DOHH2 (cell line): Measurements from ENCODE around the gene NIPBL.

Experiments used
- H3F3A ChIP-seq: fragments of 200-600 bp; sonication (generic), shearing (Covaris generic); 2 replicates; pipeline ENCODE4 v1.6.0; 2016; ENCODE audit warnings: antibody characterized with exemption, mild to moderate bottlenecking; ENCODE audit not compliant: control insufficient read depth, insufficient read depth
- H3K27ac ChIP-seq: fragments of 200-600 bp; sonication (generic); 2 replicates; pipeline ENCODE4 v1.5.1; 2014; ENCODE audit warnings: low read depth, mild to moderate bottlenecking, low read length, moderate library complexity
- H3K27me3 ChIP-seq: fragments of 200-600 bp; sonication (generic); 2 replicates; pipeline ENCODE4 v1.6.1; 2014; ENCODE audit warnings: mild to moderate bottlenecking, low read length, mixed read lengths; ENCODE audit not compliant: control insufficient read depth
- H3K36me3 ChIP-seq: fragments of 200-600 bp; sonication (generic); 2 replicates; pipeline ENCODE4 v1.6.1; 2014; ENCODE audit warnings: mild to moderate bottlenecking, low read length, moderate library complexity, mixed read lengths; ENCODE audit not compliant: control insufficient read depth
- H3K4me1 ChIP-seq: fragments of 200-600 bp; sonication (generic); 2 replicates; pipeline ENCODE4 v1.6.1; 2014; ENCODE audit warnings: mild to moderate bottlenecking, low read length, mixed read lengths; ENCODE audit not compliant: control insufficient read depth
- H3K4me2 ChIP-seq: fragments of 200-600 bp; sonication (generic); 2 replicates; pipeline ENCODE4 v1.6.0; 2014; ENCODE audit warnings: mild to moderate bottlenecking, low read length, moderate library complexity
- H3K4me3 ChIP-seq: fragments of 200-600 bp; sonication (generic); 2 replicates; pipeline ENCODE4 v1.5.1; 2014; ENCODE audit warnings: mild to moderate bottlenecking, low read length, mixed read lengths
- H3K79me2 ChIP-seq: fragments of 200-600 bp; sonication (generic); 2 replicates; pipeline ENCODE4 v1.6.1; 2014; ENCODE audit warnings: mild to moderate bottlenecking, low read length, mixed read lengths; ENCODE audit not compliant: control insufficient read depth
- H3K9me2 ChIP-seq: fragments of 200-600 bp; sonication (generic); replicated peaks from 2 replicates; pipeline ENCODE4 v1.6.1; 2014; ENCODE audit warnings: mild to moderate bottlenecking, low read length, mixed read lengths; ENCODE audit not compliant: control insufficient read depth
- H3K9me3 ChIP-seq: fragments of 200-600 bp; sonication (generic); 2 replicates; pipeline ENCODE4 v1.6.1; 2014; ENCODE audit warnings: antibody characterized with exemption, low read length, mixed read lengths; ENCODE audit not compliant: control insufficient read depth, insufficient read depth
- H4K20me1 ChIP-seq: fragments of 200-600 bp; sonication (generic); 2 replicates; pipeline ENCODE4 v1.6.0; 2014; ENCODE audit warnings: low read depth, mild to moderate bottlenecking, antibody characterized with exemption, low read length, moderate library complexity; ENCODE audit not compliant: control insufficient read depth, insufficient read depth
- CTCF ChIP-seq: fragments of 200-600 bp; sonication (generic); IDR thresholded peaks from one replicate; pipeline ENCODE4 v1.5.1; 2014; ENCODE audit warnings: antibody characterized with exemption, mild to moderate bottlenecking, low read depth, low read length; ENCODE audit not compliant: poor library complexity, severe bottlenecking
- EZH2phosphoT487 ChIP-seq: fragments of 200-600 bp; sonication (generic); IDR thresholded peaks from 2 replicates; pipeline ENCODE4 v1.6.1; 2017; ENCODE audit warnings: borderline replicate concordance, mild to moderate bottlenecking, antibody characterized with exemption, low read length, moderate library complexity, mixed read lengths

NIPBL gene

GRCh38 chr5:36932056-36932455, 55.5 kb downstream of the NIPBL start:
- H4K20me1 ChIP-seq: no peaks in the 10 kb centered on the region
- H3K4me1 ChIP-seq: peaks cover 11% of the 10 kb centered on the region

GRCh38 chr5:36932699-36933098, 56.1 kb downstream of the NIPBL start:
- H3K4me1 ChIP-seq: peaks cover 11% of the 10 kb centered on the region
- no peak for TF ChIP-seq CTCF
- TF ChIP-seq EZH2phosphoT487: no peak
- H3K27me3 ChIP-seq: no peaks in the 10 kb centered on the region
- H3K79me2 ChIP-seq: peaks cover 100% of the 10 kb centered on the region
- no peak overlapping the region for H3K27ac ChIP-seq
- H4K20me1 ChIP-seq: no peaks in the 10 kb centered on the region
- H3K36me3 ChIP-seq: no peaks in the 10 kb centered on the region
- no peaks in the 10 kb centered on the region for H3K9me3 ChIP-seq
- H3K9me2 ChIP-seq: no peaks in the 10 kb centered on the region
- H3F3A ChIP-seq: no peaks in the 10 kb centered on the region
- no peak overlapping the region for H3K4me3 ChIP-seq
- no peak overlapping the region for H3K4me2 ChIP-seq

More at GRCh38 chr5:36932056-36932455, 55.5 kb downstream of the NIPBL start:
- Histone ChIP-seq H3K27me3 (no peaks in the 10 kb centered on the region), H3K4me2 (no peak overlapping the region), H3K79me2 (peaks cover 100% of the 10 kb centered on the region), H3K36me3 (no peaks in the 10 kb centered on the region), H3F3A (no peaks in the 10 kb centered on the region), H3K4me3 (no peak overlapping the region), H3K9me3 (no peaks in the 10 kb centered on the region), H3K27ac (no peak overlapping the region), H3K9me2 (no peaks in the 10 kb centered on the region)
- TF ChIP-seq CTCF (no peak), EZH2phosphoT487 (no peak)

GRCh38 chr5:36934740-36935356, 58.3 kb downstream of the NIPBL start:
- Histone ChIP-seq H3K27me3 (no peaks in the 10 kb centered on the region), H4K20me1 (peaks cover 8% of the 10 kb centered on the region; the same call in 1 of the 2 replicates), H3K9me3 (no peaks in the 10 kb centered on the region), H3K36me3 (no peaks in the 10 kb centered on the region), H3K4me3 (no peak overlapping the region), H3K27ac (no peak overlapping the region), H3K79me2 (peaks cover 100% of the 10 kb centered on the region), H3K9me2 (no peaks in the 10 kb centered on the region), H3K4me2 (no peak overlapping the region), H3K4me1 (peaks cover 10% of the 10 kb centered on the region), H3F3A (no peaks in the 10 kb centered on the region)
- TF ChIP-seq EZH2phosphoT487 (no peak), CTCF (no peak)
